ENCODE data around the gene FGR.
"Not testable (repeated sequence)": the region's sequence is repeated elsewhere in the genome, so short reads cannot be mapped to it uniquely, and the experiment has no call there.

Gene FGR

DNA sequence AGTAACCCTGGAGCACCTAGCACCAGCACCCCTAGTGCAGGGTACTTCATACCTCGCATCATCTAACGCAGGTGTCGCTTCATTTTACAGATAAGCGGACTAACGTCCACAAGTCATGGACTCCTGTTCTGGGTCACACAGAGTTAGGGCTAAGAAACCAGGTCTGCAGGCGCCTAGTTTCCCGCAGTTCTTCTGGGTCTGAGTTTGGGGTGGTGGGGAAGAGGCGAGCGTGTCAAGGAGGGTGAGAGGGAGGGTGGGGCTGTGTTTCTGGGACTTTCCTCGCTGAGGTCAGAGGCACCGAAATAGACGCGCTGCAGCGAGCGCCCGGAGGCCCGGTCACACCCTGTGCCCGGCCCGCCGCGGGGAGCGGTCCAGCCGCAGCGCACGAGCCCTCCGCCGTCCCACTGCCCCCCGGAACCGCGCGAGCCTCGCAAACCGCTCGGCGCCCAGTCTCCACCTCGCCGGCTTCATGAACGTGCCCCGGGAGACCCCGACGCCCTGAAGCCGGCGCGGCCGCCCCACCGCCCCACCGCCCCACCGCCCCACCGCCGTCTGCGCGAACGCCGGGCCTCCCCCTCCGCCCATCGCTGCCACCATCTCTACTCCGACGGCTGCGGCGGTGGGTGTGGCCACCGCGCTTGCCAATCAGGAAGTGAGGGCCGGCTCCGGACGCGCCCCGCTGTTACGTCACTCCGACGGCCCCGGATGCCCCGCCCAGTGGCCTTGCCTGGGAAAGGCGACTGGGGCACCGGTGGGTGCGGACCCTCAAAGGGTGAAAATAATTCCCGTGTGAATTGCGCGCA, 24.7 kb upstream of the FGR start:
- peak; percentile 78 for DNase-seq (ENCODE audit: low read depth)

DNA sequence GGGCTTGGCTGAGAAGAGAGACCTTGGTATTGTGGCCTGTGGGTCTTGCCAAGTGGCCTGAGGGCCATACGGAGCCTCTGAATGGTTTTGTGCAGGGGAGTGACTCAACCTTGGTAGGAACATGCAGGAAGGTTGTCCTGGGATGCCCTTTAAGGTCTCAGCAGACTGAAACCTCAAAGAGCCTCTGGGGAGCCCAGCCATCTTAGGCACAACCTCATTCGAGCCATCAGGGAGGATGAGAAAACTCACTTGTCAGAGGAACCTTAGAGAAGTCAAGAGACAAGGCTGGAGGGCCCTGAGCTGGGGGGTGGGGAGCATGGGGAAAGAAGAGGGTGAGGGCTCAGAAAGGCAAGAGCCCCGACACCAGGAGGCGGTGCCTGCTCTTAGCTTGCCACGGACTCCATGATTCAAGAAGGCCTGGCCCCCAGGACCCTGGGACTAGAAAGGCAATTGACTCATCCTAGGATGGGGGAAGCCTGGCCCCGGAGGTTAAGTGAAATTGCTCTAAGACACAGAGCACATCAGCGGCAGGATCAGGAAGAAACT, 24.0 kb upstream of the FGR start:
- DNase-seq (ENCODE audit: low read depth), result no peak

DNA sequence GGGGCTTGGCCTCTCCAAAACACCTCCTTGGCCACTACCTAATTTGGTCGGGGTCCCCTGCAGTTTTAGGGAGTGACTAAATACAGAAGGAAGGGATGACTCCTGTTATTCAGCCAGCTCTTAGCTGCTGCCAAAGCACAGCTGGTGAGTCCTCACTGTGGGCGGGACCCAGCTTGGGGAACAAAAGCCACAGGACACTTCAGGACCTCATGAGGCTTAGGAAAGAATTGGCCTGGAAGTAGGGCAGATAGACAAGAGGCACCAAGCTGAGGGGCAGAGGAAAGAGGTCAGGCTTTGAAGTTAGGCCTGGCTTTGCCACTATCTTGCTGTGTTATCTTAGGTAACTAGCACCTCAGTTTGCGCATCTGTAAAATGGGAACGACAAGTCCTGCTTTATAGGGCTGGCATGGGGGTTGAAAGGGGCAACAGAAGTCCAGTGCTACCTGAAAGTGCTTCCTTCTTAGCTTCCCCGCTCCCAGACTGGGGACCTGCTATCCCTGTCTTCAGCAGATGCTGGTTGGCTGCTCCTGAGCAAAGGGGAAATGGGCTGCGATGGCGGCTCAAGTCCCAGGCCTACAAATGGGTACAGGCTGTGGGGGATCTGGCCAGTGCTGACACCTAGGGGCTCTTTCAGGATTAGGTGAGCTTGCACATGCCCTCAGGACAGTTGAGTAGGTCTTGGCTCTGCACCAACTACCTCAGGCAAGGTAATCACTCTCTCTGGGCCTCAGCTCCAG, 21.3 kb upstream of the FGR start:
- no peak for DNase-seq (ENCODE audit: low read depth)

DNA sequence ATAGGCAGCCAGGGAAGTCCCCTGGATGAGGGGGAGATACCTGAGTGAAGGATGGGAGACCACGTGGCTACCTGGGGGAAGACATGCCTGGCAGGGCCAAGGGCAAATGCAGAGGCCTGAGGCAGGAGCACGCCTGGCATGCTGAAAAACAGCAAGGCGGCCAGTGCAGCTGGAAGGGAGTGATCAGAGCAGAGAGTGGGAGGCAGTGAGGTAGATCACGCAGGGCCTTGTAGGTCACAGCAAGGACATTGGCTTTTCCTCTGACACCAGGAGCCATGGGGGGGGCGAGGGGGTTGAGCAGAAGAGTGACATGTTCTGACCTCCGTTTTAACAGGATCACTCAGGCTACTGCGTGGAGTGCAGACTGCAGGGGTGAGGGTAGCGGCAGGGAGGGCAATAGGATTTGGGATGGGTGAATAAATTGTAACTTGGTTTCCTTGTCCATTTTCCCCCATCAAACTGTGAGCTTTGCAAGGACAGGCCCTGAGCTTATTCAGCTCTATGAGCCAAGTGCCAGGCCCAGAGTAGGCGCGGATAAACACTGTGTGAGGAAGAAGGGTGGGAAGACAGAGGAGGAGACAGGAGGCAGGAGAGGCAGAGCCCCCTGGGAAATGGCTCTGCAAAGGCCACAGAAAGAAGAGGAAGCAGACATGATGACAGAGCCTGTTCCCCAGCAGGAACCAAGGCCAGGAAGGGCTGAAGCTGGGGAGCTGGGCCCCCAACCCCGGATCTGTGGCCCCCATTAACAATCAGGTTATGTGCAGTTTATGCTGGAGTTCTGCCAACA, 20.4 kb upstream of the FGR start:
- no peak for DNase-seq (ENCODE audit: low read depth)

DNA sequence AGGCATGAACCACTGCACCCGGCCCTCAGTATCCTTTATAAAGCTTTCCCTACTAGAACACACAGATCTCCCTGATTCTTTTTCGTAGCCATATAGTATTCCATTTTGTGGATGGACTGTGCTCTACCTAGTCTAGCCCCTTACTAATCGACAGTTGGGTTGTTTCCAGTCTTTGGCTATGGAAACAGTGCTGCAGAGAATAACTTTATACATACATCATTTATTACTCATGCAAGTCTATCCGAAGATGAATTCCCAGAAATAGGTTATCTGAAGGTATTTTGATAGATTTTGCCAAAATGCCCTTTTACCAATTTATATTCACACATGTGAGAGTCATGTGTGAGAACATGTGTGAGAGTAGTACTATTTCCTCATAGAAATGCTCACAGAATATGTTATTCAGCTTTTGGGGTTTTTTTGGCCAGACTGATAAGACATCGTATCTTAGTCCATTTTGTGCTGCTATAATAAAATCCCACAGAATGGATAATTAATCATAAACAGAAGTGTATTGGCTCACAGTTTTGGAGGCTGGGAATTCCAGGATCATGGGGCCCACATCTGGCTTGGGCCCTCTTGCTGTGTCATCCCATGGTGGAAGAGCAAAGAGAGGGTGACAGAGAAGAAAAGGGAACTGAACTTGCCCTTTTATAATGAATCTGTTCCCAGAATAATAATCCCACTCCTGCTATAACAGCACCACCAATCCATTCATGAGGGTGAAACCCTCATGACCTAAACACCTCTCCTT, 17.3 kb upstream of the FGR start:
- DNase-seq (ENCODE audit: low read depth), result no peak

DNA sequence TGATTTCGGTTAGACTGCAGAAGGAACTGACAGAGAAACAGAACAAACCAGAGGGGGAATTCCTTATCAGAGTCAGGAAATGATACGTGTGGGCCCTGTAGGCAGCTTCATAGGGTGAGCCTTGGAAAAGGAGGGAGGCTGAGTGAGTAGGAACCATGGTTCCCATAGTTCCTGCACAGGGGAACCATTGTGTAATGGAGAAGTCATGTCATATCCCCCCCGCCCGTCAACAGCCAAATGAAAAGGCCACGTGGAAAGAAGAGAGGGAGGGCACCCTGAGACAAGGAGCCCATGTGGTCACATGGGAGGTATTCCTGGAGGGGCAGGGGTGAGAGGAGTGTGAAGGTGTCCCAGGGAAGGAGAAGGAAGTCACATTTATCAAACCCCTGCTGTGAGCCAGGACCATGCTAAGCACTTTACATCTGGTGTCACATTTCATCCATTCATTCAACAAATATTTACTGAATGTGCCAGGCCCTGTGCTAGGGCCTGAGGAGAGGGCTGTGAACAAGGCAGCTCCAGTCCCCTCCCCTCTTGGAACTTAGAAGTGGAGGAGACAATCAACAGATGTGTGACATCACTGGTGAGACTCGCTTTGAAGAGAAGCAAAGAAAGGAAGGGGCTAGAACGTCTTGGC, 15.7 kb upstream of the FGR start:
- DNase-seq (ENCODE audit: low read depth), result no peak

DNA sequence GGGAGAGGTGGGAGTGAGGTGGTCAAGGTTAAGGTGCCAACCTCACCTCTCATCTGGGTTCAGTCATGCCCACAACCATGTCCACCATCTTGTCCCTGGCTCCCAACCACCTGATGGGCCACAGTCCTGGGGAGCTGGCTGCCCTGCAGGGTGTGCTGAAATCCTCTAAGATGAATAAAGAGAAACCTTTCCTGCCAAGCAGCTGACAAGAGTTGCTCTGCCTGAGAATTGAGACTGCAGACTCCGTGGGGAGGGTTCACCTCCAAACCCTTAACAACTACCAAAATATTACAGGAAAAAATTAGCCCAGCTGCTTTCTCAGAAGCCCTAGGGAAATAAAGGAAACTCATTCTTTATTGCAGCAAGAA, 15.2 kb upstream of the FGR start:
- no peak for DNase-seq (ENCODE audit: low read depth)

DNA sequence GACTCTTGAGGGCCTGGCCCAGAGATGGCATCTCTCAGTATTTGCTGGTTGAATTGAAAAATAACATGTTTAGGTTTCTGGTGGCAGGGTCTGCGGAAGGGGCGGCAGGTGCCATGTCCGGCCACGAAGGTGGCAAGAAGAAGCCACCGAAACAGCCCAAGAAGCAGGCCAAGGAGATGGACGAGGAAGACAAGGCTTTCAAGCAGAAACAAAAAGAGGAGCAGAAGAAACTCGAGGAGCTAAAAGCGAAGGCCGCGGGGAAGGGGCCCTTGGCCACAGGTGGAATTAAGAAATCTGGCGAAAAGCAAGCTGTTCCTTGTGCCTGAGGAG, 14.3 kb upstream of the FGR start:
- no peak for DNase-seq (ENCODE audit: low read depth)

DNA sequence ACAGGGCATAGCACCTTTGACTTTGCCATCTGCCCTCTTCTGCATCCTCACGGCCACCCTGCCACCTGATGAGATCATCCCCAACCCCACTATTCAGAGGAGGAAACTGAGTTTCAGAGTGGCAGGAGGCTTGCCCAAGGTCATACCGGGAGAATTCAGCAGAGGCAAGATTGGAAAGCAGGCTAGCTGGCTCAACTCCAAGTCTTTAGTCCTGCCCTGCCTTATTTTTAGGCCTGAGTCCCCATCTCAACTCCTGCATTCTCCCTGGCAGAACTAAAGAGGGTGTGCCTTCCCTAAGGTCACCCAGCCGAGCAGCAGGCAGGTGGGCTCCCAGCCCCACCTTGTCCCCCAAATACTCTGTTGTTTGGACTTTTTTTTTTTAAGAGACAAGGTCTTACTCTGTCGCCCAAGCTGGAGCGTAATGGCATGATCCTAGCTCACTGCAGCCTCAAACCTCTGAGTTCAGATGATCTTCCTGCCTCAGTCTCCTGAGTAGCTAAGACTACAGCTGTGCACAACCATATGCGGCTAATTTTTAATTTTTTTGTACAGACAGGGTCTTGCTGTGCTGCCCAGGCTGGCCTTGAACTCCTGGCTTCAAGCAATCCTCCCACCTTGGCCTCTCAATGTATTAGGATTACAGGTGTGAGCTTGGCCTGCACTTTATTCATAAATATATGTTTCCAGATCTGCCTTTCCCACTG, 13.8 kb upstream of the FGR start:
- no peak for DNase-seq (ENCODE audit: low read depth)

DNA sequence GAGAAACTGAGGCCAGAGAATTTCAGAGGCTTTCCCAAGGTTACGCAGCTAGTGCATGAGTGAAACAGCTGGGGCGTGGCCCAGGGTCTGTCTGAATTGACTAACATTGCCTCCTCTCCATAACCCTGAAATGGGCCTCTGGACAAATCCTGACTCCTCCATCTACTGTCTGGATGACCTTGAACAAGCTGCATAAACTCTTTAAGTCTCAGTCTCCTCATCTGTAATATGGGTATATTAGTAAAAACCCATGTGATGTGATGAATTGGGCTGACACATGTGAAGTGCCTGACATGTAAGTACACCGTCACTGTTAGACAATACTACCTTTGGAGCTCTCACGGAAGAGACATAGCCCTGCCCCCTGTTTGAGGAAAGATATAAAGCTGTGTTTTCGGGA, 12.3 kb upstream of the FGR start:
- no peak for DNase-seq (ENCODE audit: low read depth)

DNA sequence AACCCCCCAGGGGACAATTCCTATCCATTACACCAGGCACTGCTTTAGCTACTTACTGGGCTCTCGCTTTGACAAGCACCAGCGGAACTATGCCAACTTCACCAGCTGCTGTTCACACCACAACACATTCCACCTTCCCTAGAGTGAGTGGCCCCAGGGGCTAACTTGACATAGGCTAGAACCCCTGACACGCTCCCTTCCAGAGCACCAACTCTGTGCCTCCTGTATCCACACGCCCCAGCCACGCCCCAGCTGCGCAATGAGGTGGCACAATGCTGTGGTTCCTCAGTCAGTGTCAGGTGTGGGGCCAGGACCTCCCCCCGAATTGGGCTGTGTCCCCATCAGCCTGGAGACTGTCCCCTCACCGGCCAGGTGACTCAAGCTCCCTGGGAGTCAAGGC, 11.7 kb upstream of the FGR start:
- DNase-seq (ENCODE audit: low read depth), result no peak

DNA sequence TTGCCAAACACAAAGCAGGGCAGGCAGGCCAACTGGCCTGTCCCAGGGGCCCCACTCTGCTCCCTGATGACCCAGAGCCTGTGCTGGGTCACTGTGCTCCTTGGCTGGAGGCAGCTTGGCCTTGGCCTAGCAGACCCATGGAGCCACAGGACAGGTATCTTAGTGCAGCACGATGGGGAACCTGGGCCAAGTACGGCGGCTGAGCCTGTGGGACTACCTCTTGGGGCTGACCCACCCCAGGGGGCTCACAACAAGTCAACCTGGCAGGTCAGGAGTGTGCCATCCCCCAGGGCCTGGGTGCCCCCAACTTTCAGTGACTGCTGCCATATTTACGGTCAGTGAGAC, 10.1 kb upstream of the FGR start:
- DNase-seq (ENCODE audit: low read depth), result no peak

DNA sequence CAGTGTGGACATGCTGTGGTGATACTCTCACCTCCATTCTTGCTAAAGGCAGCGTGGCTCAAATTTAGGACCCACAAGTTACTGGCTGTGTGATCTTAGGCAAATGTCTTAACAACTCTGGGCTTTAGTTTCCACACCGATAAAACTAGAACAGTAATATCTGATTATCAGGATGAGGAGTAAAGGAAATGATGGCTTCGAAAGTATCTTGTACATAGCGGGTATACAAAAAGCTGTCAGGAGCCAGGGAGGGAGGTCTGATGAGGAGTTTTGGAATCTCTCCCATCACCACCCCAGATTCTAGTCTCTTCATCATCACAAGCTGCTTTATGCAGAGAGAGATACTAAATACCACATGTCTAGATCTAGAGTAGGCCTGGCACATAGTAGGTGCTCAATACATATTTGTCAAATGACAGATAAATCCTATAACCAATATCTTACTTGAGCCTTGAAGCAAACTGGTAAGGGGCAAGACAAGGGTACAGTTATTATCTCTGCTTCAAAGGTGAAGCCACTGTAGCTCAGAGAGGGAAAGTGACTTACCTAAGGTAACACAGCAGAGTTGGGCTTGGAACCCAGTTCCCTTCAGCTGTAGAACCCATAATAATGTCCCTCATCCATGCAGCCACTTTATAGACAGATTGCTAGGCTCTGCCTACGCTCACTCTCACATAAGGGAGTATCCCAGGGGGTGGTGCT, 9.5 kb upstream of the FGR start:
- no peak for DNase-seq (ENCODE audit: low read depth)

DNA sequence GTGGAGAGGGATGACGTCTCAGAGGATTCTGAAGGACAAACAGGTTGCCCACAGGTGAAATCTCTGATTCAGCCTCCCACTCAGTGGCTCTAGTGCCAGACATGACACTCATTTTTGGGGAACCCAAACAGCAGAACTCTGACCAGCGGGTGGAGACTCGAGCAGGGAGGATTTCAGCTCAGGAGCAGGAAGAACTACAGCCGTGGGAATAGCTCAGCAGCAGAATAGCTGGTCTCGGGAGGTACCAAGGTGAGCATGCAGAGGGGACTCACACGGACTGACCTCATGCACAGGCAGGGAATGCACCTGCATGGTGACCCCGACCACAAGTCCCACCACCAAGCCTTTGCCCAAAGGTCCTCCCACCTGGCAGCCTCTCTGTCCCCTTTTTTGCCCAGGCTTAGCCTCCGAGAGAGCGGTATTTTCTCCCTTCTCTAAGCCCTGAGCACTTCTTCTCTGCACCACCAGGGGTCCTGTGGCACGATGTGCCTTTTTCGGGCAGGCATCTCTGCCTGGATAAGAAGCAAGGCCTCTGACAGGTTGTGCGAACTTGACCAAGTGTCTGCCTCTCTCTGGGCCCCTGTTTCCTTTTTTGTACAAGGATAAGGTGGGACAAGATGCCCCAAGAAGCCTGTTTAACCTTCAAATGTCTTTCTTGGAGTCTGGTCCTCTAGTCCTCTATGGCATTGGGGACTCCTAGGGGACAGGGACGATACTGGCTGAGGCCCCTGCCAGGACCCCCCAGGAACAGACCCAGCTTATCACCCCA, 8.8 kb upstream of the FGR start:
- peak; percentile 40 for DNase-seq (ENCODE audit: low read depth)

DNA sequence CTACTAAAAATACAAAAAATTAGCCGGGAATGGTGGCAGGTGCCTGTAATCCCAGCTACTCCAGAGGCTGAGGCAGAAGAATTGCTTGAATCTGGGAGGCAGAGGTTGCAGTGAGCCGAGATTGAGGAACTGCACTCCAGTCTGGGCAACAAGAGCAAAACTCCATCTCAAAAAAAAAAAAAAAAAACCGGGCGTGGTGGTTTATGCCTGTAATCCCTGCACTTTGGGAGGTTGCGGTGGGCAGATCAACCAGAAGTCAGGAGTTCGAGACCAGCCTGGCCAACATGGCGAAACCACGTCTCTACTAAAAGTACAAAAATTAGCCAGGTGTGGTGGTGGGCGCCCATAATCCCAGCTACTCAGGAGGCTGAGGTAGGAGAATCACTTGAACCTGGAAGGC, 5.5 kb upstream of the FGR start:
- not testable (repeated sequence) for DNase-seq (ENCODE audit: low read depth)

DNA sequence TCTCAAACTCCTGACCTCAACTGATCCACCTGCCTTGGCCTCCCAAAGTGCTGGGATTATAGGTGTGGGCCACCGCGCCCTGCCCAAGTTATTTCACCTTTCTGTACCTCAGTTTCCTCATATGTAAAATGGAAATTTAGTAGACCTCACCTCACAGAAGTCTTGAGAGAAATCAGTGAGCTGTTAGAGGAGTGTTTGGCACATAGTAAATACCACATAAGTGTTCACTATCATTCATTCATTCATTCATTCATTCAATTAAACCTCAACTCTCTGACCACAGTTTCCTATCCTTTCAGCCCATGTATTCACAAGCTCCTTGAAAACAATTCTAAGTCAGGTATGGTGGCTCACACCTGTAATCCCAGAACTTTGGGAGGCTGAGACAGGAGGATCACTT, 3.8 kb upstream of the FGR start:
- DNase-seq (ENCODE audit: low read depth), result no peak

DNA sequence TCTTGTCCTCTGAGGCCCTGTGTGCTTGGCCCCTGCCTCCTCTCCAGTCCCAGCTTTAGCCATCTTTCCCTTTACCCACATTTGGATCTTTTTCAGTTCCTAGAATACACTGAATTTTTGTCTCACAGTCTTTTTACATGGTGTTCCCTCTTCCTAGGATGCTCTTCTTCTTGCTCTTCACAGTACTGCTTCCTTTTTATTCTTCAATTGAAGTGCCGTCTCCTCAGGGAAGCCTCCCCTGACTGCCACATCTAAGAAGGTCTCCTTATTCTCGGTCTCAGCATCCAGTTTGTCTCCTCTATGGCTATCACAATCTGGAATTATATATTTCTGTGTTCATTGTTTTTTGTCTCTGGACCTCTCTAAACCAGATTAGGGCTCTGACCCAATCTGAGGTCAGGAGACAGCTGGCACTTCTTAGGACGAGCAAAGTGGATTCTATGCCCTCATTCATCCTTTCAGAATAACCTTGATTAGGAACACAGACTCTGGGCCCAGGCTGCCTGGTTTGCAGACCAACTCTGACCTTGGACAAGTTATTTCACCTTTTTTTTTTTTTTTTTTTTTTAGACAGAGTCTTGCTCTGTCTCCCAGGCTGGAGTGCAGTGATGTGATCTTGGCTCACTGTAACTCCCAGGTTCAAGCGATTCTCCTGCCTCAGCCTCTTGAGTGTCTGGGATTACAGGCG, 3.2 kb upstream of the FGR start:
- no peak for DNase-seq (ENCODE audit: low read depth)

DNA sequence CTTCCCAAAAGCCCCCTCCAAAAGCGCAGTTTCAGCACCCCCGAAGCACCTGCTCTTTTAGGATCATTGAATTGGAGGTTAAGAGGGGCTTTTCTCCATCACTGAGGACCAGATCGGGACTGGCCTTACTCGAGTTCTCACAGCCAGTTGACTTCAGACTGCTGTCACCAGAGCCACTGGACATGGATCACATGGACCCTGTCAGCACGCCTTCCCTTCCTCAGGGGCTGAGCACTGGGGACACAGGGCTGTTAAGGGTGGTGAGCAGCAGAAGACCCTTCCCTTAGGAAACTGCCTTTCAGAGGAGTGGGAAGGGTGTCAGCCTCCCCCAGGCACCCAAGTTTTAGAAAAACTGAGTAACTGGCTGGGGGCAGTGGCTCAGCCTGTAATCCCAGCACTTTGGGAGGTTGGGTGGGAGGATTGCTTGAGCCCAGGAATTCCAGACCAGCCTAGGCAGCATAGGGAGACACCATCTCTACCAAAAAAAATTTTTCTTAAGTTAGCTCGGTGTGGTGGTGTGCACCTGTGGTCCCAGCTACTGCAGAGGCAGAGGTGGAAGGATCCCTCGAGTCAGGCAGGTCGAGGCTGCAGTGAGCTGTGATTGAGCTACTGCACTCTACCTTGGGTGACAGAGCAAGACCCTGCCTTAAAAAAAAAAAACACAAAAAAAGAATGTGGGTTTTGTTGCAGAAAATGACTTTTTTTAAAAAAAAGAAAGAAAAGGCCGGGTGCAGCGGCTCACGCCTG, 584 bp upstream of the FGR start:
- no peak for DNase-seq (ENCODE audit: low read depth)

All from stimulated activated CD8-positive, alpha-beta memory T cell treated with anti-CD3 and anti-CD28 coated beads, Interleukin-12 subunit alpha, Interleukin-12 subunit beta, amount 100 ng/mL, for 4 hours (primary cell).